Activated B cell treated with CpG ODN at 0.5 μM for 24 hours (primary cell): ENCODE measurements around the gene MAML3. TPM values are rescaled to one million over a fixed set of nuclear protein-coding genes. Genes with fewer than 3 reads are reported as not detected.

Experiments
- ATAC-seq: fragments of 200-7000 bp; cut with Tn5 transposase; one replicate; pipeline ENCODE4 v1.10.0; 2021; ENCODE audit warnings: low read depth, mild to moderate bottlenecking, moderate library complexity
- CTCF ChIA-PET: fragments of 350-600 bp; sonication (Branson Sonifier 250); formaldehyde crosslinking; loops from one replicate; lab custom pipeline; 2021; ENCODE audit warnings: antibody characterized with exemption; lab: Charles Lee
- POLR2A ChIA-PET: fragments of 350-600 bp; sonication (Branson Sonifier 250); formaldehyde crosslinking; loops from one replicate; lab custom pipeline; 2021; ENCODE audit warnings: antibody characterized with exemption; lab: Charles Lee
- DNase-seq: peaks from one replicate; pipeline ENCODE4 v3.0.0; 2022
- H3K27ac Mint-ChIP-seq: one replicate; pipeline ENCODE4 v1.8.0; 2020; ENCODE audit warnings: mixed read lengths
- H3K27me3 Mint-ChIP-seq: one replicate; pipeline ENCODE4 v1.8.0; 2021; ENCODE audit warnings: mixed read lengths
- H3K36me3 Mint-ChIP-seq: one replicate; pipeline ENCODE4 v1.8.0; 2021; ENCODE audit warnings: low read depth, mixed read lengths
- H3K4me1 Mint-ChIP-seq: one replicate; pipeline ENCODE4 v1.8.0; 2021; ENCODE audit warnings: mixed read lengths
- H3K4me3 Mint-ChIP-seq: one replicate; pipeline ENCODE4 v1.8.0; 2020; ENCODE audit warnings: mild to moderate bottlenecking, mixed read lengths
- H3K9me3 Mint-ChIP-seq: one replicate; pipeline ENCODE4 v1.8.0; 2020; ENCODE audit warnings: mixed read lengths
- CTCF ChIP-seq: fragments of 200-600 bp; IDR thresholded peaks from one replicate; pipeline ENCODE4 v1.8.0; 2022; ENCODE audit warnings: antibody characterized with exemption, mild to moderate bottlenecking
- intact Hi-C: fragments of 100-400 bp; cut with micrococcal nuclease; formaldehyde crosslinking; loops from one replicate; pipeline ENCODE4 v1.15.1; 2024
- total RNA-seq: library from RNA; stranded (reverse); gene quantifications from 2 replicates; pipeline ENCODE4 v1.2.3, GENCODE V29; 2022

Gene MAML3
- total RNA-seq, 1 donor from 2014 or later, result 2.6 TPM

DNA sequence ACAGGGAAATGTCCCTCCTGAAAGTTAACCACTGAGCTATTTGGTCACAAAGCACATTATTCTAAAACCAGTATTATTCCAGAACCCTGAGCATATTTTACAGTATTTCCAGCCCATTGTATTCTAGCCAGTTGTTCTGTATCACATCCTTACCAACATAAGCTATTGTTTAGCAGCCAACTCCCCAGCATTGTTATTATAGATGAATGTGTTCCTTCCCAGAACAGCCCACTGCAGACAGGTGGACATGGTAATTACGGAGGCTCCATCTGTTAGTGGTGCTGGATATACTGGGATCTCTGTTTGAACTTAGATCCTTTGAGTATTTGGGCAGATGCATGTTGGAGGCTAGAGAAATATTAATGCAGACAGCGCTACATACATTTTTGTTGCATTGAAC lies 362.3 kb downstream of the MAML3 start:
- ATAC-seq (no peak), DNase-seq (no peak)
- Mint-ChIP-seq H3K27ac (no peak overlapping the region), H3K27me3 (peaks cover 9% of the 10 kb centered on the region), H3K9me3 (no peaks in the 10 kb centered on the region), H3K36me3 (no peaks in the 10 kb centered on the region), H3K4me3 (no peak overlapping the region), H3K4me1 (peaks cover 4% of the 10 kb centered on the region)
- CTCF ChIA-PET, result no interaction called here
- POLR2A ChIA-PET, result no interaction called here
- TF ChIP-seq CTCF, result no peak
- intact Hi-C loops, result no loop called here

DNA sequence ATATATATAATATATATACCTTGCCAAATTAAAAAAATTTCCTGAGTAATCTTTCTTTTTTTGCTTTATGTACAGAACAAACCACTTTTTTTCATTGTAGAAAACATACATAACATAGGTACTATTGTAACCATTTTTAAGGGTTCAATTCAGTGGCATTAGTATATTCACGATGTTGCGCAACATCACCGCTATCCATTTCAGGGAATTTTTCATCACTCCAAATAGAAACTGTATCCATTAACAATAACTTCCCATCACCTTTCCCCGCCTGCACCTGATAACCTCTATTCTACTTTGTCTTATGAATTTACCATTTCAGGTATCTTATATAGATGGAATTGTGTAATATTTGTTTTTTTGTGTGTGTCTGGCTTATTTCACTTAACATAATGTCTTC lies 363.7 kb downstream of the MAML3 start:
- ATAC-seq (no peak), DNase-seq (no peak)
- ChIA-PET CTCF (no interaction called here), POLR2A (no interaction called here)
- Mint-ChIP-seq H3K36me3 (no peaks in the 10 kb centered on the region), H3K4me1 (peaks cover 4% of the 10 kb centered on the region), H3K27me3 (peaks cover 9% of the 10 kb centered on the region), H3K27ac (no peak overlapping the region), H3K9me3 (no peaks in the 10 kb centered on the region), H3K4me3 (no peak overlapping the region)
- intact Hi-C loops, result no loop called here
- TF ChIP-seq CTCF, result no peak

DNA sequence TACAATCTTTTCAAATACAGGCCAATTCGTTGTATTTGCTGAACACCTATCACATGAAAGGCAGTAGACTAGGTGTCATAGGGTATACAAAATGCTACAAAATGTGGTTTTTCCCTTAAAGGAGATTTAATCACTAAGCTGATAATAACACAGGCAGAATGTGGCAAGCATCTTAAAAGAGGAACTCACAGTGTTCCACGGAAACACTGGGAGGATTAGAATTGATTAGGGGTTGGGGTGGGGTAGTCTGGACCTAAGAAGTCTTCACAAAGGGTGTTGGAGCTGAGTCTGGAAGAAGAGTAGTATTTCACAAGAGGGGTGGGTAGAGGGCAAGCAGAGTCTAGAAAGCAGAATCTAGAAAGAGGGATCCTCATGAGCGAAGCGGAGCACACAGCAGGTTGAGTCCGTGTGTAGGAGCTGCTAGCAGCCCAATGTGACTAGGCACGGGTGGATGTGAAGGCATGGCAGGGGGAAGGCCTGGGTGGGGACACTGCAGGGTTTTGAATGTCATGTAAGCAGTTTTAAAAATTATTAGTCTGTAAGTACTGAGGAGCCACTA lies 364.8 kb downstream of the MAML3 start:
- Mint-ChIP-seq H3K36me3 (no peaks in the 10 kb centered on the region), H3K4me3 (no peak overlapping the region), H3K9me3 (no peaks in the 10 kb centered on the region), H3K27me3 (peaks cover 9% of the 10 kb centered on the region), H3K27ac (no peak overlapping the region), H3K4me1 (peaks cover 4% of the 10 kb centered on the region)
- ChIA-PET POLR2A (no interaction called here), CTCF (no interaction called here)
- intact Hi-C loops, result no loop called here
- no peak for TF ChIP-seq CTCF
- no peak for ATAC-seq
- no peak for DNase-seq

- H3K36me3 Mint-ChIP-seq, result no peaks in the 10 kb centered on the region
- no peak for DNase-seq
- intact Hi-C loops, result no loop called here
Observed at GRCh38 chr4:139786494-139787354, 367.3 kb downstream of the MAML3 start.

More at GRCh38 chr4:139786494-139787354, 367.3 kb downstream of the MAML3 start:
- no peaks in the 10 kb centered on the region for H3K9me3 Mint-ChIP-seq
- TF ChIP-seq CTCF, result no peak
- no peak overlapping the region for H3K27ac Mint-ChIP-seq
- no peak overlapping the region for H3K4me3 Mint-ChIP-seq
- ATAC-seq, result peak; percentile 21
- H3K27me3 Mint-ChIP-seq, result peaks cover 9% of the 10 kb centered on the region
- peaks cover 4% of the 10 kb centered on the region for H3K4me1 Mint-ChIP-seq
- ChIA-PET CTCF (no interaction called here), POLR2A (interaction anchor here (0.7 kb wide), 1 partner anchor 160 kb away, joined by 3 read pairs; no protein-coding TSS in a partner anchor)
